ENCODE measurements around the gene RIMBP2.

DNA sequence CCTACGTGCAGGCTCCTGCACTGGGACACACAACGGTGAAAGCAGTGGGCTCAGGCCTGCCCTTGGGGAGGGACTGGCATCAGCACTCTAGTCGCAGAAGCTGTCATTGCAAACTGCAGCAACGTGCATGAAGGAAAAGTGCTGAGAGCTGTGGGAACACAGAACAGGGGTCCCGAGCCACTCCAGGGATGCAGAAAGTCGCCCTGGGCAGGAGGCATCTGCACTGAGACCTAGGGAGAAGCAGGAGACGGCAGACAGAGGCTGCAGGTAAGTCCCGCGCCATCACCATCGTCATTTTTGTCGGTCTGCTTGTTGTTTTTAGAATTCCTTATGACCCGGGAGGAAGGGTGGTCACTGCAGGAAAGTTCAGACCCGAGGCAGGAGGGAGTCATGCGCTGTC lies 21.6 kb upstream of the RIMBP2 start:
- TF ChIP-seq, protein P1, sequence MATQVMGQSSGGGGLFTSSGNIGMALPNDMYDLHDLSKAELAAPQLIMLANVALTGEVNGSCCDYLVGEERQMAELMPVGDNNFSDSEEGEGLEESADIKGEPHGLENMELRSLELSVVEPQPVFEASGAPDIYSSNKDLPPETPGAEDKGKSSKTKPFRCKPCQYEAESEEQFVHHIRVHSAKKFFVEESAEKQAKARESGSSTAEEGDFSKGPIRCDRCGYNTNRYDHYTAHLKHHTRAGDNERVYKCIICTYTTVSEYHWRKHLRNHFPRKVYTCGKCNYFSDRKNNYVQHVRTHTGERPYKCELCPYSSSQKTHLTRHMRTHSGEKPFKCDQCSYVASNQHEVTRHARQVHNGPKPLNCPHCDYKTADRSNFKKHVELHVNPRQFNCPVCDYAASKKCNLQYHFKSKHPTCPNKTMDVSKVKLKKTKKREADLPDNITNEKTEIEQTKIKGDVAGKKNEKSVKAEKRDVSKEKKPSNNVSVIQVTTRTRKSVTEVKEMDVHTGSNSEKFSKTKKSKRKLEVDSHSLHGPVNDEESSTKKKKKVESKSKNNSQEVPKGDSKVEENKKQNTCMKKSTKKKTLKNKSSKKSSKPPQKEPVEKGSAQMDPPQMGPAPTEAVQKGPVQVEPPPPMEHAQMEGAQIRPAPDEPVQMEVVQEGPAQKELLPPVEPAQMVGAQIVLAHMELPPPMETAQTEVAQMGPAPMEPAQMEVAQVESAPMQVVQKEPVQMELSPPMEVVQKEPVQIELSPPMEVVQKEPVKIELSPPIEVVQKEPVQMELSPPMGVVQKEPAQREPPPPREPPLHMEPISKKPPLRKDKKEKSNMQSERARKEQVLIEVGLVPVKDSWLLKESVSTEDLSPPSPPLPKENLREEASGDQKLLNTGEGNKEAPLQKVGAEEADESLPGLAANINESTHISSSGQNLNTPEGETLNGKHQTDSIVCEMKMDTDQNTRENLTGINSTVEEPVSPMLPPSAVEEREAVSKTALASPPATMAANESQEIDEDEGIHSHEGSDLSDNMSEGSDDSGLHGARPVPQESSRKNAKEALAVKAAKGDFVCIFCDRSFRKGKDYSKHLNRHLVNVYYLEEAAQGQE (IDR thresholded peaks at IDR 0.05; ENCODE audit: insufficient read depth in 1 of 2, low read depth in 2 of 2, low read length in 2 of 2) = no peak
- TF ChIP-seq POLR2AphosphoS5 (IDR thresholded peaks at IDR 0.05; ENCODE audit: low read depth, low read length) (no peak), SIN3A (IDR thresholded peaks at IDR 0.05; ENCODE audit: borderline replicate concordance, insufficient read depth, low read length) (no peak)

Data from PFSK-1 (cell line).